Dendritic cell treated with granulocyte-macrophage colony-stimulating factor and Interleukin-4, amounts not matched to agents 40 ng/mL and 50 ng/mL, for 4 days (primary cell): ENCODE measurements around the gene MAP3K2.
"Not testable (repeated sequence)": the region's sequence is repeated elsewhere in the genome, so short reads cannot be mapped to it uniquely, and the experiment has no call there.

ENCODE experiments used
- H3K27ac Mint-ChIP-seq: one replicate; pipeline ENCODE4 v1.8.0; 2022; ENCODE audit warnings: mild to moderate bottlenecking, mixed read lengths
- H3K27me3 Mint-ChIP-seq: one replicate; pipeline ENCODE4 v1.8.0; 2022; ENCODE audit warnings: mild to moderate bottlenecking, mixed read lengths
- H3K36me3 Mint-ChIP-seq: one replicate; pipeline ENCODE4 v1.8.0; 2022; ENCODE audit warnings: low read depth, mixed read lengths
- H3K4me1 Mint-ChIP-seq: one replicate; pipeline ENCODE4 v1.8.0; 2022; ENCODE audit warnings: low read depth, mixed read lengths
- H3K4me3 Mint-ChIP-seq: one replicate; pipeline ENCODE4 v1.8.0; 2022; ENCODE audit warnings: mild to moderate bottlenecking, moderate library complexity, mixed read lengths
- H3K9me3 Mint-ChIP-seq: one replicate; pipeline ENCODE4 v1.8.0; 2022; ENCODE audit warnings: mixed read lengths
- intact Hi-C: fragments of 100-400 bp; cut with micrococcal nuclease; formaldehyde crosslinking; loops from one replicate; pipeline ENCODE4 v1.15.0; 2022

Gene MAP3K2

DNA sequence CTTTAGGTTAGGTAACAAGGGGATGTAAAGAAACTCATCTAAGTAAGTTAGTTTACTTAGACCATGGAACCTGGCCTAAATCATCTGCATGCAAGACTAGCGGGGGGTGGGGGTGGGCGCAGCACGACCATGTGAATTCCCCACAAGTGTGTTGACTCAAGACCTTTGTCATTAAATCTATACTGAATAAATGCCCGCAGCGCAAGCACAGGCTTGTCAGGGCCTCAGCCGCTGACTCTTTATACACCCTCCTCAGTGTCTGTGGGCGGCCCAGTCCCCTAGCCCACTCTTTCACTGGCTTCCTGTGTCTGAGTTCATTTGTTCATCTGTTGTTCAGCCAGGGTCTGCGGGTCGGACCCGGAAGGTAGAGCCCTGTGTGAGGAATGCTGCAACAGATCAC lies 17.8 kb downstream of the MAP3K2 start:
- intact Hi-C loops, result no loop called here
- no peak overlapping the region for H3K4me3 Mint-ChIP-seq
- peaks cover 15% of the 10 kb centered on the region for H3K9me3 Mint-ChIP-seq
- no peaks in the 10 kb centered on the region for H3K27me3 Mint-ChIP-seq
- no peak overlapping the region for H3K27ac Mint-ChIP-seq
- peaks cover 22% of the 10 kb centered on the region for H3K36me3 Mint-ChIP-seq
- H3K4me1 Mint-ChIP-seq, result peaks cover 51% of the 10 kb centered on the region

DNA sequence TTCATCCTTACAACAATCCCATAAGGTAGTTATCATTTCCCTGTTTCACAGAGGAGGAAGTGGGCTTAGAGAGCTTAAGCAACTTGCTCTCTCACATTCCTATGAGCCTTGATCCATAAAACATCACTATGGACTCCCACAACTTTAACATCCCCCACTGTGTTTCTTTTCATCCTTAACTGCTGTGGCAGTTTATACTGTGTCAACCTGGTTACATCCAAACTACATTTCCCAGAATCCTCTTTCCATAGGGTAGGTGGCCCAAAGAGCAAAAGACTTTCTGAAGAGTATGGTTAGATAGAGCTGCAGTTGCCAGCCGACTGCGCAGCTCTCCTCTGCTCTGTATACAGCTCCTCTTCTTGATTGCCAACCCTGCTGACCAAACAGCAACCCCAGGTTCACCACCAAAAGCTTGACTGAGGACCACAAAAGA lies 22.5 kb downstream of the MAP3K2 start:
- intact Hi-C loops, result no loop called here
- Mint-ChIP-seq H3K36me3 (peaks cover 8% of the 10 kb centered on the region), H3K9me3 (no peaks in the 10 kb centered on the region), H3K27ac (peak overlapping the region; percentile 17), H3K27me3 (no peaks in the 10 kb centered on the region), H3K4me1 (peaks cover 50% of the 10 kb centered on the region), H3K4me3 (no peak overlapping the region)

DNA sequence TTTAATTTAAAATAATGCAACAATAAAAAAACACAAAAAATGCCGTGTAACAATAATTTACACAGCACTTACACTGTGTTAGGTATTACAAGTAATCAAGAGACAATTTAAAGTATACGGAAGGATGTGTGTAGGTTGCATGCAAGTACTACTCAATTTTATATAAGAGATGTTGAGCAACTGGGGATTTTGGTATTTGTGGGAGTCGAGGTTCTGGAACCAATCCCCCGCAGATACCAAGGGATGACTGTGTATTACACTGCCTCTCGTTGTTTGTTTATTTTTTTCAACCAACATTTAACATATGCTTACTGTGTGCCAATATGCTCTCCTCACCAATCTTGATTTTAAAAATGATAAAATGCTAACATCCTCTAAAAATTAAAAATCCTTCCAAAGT lies 24.8 kb downstream of the MAP3K2 start:
- Mint-ChIP-seq H3K4me3 (no peak overlapping the region), H3K9me3 (no peaks in the 10 kb centered on the region), H3K27me3 (no peaks in the 10 kb centered on the region), H3K36me3 (peaks cover 10% of the 10 kb centered on the region), H3K27ac (no peak overlapping the region), H3K4me1 (peaks cover 56% of the 10 kb centered on the region)
- intact Hi-C loops, result no loop called here

DNA sequence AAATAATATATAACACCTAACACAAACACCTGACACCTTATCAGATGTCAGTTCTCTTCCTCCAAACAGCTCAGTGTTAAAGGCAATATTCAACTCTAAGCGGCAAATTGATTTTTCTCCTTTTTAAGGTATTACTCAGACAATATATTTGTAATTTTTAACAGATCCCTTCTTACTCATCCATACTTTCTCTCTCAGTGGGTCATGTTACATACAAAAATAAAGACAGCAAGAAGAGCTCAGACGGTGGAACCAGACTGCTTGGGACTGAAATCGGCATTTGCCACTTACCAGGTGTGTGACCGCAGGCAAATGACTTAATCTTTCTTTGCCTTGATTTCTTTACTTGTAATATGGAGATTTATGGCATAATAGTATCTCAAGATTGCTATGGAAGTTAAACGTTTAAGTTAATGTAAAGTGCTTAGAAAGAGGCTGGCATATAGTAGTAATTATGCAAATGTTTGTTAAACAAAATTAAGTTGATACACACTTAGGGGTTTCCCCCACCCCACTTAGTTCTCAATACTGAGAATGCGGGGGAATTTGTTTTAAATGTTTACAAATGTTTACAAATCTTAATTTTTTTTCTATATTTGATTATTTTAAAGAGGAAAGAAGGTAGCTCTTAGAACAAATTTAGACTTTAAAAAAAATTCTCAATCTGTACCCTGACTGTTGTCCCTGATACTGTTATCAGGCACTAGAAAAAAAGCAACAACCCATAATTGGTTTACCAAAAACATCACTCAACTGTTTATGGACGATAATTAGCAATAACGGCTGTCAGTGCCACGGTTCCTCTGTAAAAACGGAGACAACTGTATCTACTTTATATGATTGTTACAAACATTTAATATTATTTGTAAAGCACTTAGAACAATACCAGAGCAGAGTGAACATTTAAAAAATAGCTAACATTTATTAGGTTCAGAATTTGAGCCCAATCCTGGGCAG lies 25.6 kb downstream of the MAP3K2 start:
- Mint-ChIP-seq H3K9me3 (no peaks in the 10 kb centered on the region), H3K4me1 (peaks cover 62% of the 10 kb centered on the region), H3K36me3 (peaks cover 10% of the 10 kb centered on the region), H3K27ac (no peak overlapping the region), H3K4me3 (no peak overlapping the region), H3K27me3 (no peaks in the 10 kb centered on the region)
- intact Hi-C loops, result no loop called here

DNA sequence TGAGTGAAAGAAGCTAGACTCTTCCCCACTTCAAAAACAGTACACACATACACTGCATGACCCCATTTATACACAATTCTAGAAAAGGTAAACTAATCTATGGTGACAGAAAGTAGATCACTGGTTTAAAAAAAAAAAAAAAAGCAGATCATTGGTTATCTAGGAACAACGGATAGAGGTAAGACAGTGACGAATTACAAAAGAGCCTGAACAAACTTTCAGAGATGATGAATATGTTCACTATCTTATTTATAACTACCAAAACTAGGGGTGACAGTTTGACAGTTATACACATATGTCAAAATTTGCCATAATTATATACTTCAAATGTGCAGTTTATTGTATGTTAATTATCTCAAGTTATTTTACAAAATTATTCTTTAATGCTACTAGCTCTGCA lies 27.5 kb downstream of the MAP3K2 start:
- intact Hi-C loops, result no loop called here
- Mint-ChIP-seq H3K27ac (no peak overlapping the region), H3K4me1 (peaks cover 62% of the 10 kb centered on the region)

DNA sequence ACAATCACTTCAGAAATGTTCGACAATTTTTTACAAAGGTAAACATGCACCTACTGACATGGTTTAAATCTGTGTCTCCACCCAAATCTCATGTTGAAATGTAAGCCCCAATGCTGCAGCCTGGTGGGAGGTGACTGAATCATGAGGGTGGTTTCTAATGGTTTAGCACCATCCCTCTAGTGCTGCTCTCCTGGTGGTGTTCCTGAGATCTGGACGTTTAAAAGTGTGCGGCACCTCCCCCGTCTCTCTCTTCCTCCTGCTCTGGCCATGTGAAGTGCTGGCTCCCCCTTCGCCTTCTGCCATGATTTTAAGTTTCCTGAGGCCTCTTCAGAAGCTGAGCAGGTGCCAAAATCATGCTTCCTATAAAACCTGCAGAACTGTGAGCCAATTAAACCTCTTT lies 28.3 kb downstream of the MAP3K2 start:
- intact Hi-C loops, result no loop called here
- Mint-ChIP-seq H3K27ac (no peak overlapping the region), H3K4me3 (no peak overlapping the region), H3K9me3 (no peaks in the 10 kb centered on the region), H3K36me3 (peaks cover 15% of the 10 kb centered on the region), H3K27me3 (no peaks in the 10 kb centered on the region), H3K4me1 (peaks cover 61% of the 10 kb centered on the region)

More for the DNA sequence above, 27.5 kb downstream of the MAP3K2 start:
- Mint-ChIP-seq H3K9me3 (no peaks in the 10 kb centered on the region), H3K36me3 (peaks cover 15% of the 10 kb centered on the region), H3K27me3 (no peaks in the 10 kb centered on the region), H3K4me3 (no peak overlapping the region)

DNA sequence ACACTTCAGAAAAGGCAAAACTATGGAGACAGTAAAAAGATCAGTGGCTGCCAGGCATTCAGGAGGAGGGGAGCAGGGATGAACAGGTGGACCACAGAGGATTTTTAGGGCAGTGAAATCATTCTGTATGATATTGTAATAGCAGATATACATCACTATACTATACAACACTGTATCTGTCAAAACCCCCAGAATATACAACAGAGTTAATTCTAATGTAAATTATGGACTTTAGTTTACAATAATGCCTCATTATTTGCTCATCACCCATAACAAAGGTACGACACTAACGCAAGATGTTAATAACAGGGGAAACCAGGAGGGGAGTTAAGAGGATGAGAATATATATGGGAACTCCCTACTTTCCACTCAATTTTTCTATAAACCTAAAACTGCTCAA lies 28.8 kb downstream of the MAP3K2 start:
- H3K27me3 Mint-ChIP-seq, result no peaks in the 10 kb centered on the region
- peaks cover 60% of the 10 kb centered on the region for H3K4me1 Mint-ChIP-seq
- intact Hi-C loops, result no loop called here
- peaks cover 15% of the 10 kb centered on the region for H3K36me3 Mint-ChIP-seq
- no peaks in the 10 kb centered on the region for H3K9me3 Mint-ChIP-seq
- H3K27ac Mint-ChIP-seq, result no peak overlapping the region
- H3K4me3 Mint-ChIP-seq, result no peak overlapping the region

GRCh38 chr2:127358044-127358443 lies 29.7 kb downstream of the MAP3K2 start:
- intact Hi-C loops, result no loop called here
- no peak overlapping the region for H3K27ac Mint-ChIP-seq
- H3K4me3 Mint-ChIP-seq, result no peak overlapping the region
- H3K4me1 Mint-ChIP-seq, result peaks cover 52% of the 10 kb centered on the region
- no peaks in the 10 kb centered on the region for H3K27me3 Mint-ChIP-seq
- peaks cover 18% of the 10 kb centered on the region for H3K36me3 Mint-ChIP-seq
- H3K9me3 Mint-ChIP-seq, result no peaks in the 10 kb centered on the region

- Mint-ChIP-seq H3K27me3 (no peaks in the 10 kb centered on the region), H3K9me3 (no peaks in the 10 kb centered on the region), H3K27ac (no peak overlapping the region), H3K4me1 (peaks cover 56% of the 10 kb centered on the region), H3K4me3 (no peak overlapping the region), H3K36me3 (peaks cover 22% of the 10 kb centered on the region)
- intact Hi-C loops, result no loop called here
Measured at GRCh38 chr2:127357591-127357990, 30.2 kb downstream of the MAP3K2 start.

DNA sequence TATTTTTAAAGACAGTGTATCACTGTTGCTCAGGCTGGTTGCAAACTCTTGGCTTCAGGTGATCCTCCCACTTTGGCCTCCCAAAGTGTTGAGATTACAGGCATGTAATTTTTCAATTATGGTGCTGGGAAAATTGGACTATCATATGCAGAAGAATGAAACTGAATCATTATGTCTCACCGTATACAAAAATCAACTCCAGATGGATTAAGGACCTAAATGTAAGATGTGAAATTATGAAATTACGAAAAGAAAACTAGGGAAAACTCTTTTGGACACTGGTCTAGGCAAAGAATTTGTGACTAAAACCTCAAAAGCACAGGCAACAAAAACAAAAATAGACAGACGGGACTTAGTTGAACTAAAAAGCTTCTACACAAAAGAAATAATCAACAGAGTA lies 31.2 kb downstream of the MAP3K2 start:
- H3K4me1 Mint-ChIP-seq, result peaks cover 61% of the 10 kb centered on the region
- no peaks in the 10 kb centered on the region for H3K9me3 Mint-ChIP-seq
- no peak overlapping the region for H3K27ac Mint-ChIP-seq
- H3K4me3 Mint-ChIP-seq, result no peak overlapping the region
- intact Hi-C loops, result no loop called here
- no peaks in the 10 kb centered on the region for H3K27me3 Mint-ChIP-seq
- peaks cover 24% of the 10 kb centered on the region for H3K36me3 Mint-ChIP-seq

- no peaks in the 10 kb centered on the region for H3K27me3 Mint-ChIP-seq
- intact Hi-C loops, result no loop called here
- H3K4me1 Mint-ChIP-seq, result peaks cover 65% of the 10 kb centered on the region
- no peaks in the 10 kb centered on the region for H3K9me3 Mint-ChIP-seq
- H3K4me3 Mint-ChIP-seq, result no peak overlapping the region
- H3K27ac Mint-ChIP-seq, result no peak overlapping the region
- peaks cover 24% of the 10 kb centered on the region for H3K36me3 Mint-ChIP-seq
Measured at GRCh38 chr2:127355407-127356008, 32.3 kb downstream of the MAP3K2 start.

DNA sequence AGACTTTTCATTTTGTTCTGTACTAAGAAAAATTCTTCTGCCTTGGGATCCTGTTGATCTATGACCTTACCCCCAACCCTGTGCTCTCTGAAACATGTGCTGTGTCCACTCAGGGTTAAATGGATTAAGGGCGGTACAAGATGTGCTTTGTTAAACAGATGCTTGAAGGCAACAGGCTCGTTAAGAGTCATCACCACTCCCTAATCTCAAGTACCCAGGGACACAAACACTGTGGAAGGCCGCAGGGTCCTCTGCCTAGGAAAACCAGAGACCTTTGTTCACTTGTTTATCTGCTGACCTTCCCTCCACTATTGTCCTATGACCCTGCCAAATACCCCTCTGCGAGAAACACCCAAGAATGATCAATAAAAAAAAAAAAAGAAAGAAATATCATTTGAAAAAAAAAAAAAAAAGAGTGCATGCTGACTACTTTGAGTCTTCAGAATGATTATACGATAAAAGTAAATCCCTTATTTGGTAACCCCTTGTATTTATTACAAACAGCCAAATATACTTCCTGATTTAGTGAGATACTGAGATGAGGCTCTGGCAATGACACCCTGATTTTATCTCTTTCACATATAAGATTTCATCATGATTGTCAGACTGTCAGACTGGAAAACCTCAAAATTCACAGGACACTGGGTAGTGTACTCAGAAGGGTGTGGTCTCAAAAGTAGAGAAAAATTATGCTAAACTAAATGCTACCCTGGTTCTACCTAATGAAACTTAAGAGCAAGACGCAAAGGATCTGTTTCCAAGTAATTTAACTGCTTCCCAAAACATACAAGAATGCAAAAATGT lies 33.7 kb downstream of the MAP3K2 start:
- H3K27ac Mint-ChIP-seq, H3K27me3 Mint-ChIP-seq, H3K4me3 Mint-ChIP-seq, intact Hi-C loops, H3K9me3 Mint-ChIP-seq: not testable (repeated sequence)
- Mint-ChIP-seq H3K4me1 (peaks cover 69% of the 10 kb centered on the region), H3K36me3 (peaks cover 16% of the 10 kb centered on the region)

- intact Hi-C loops, H3K27ac Mint-ChIP-seq, H3K9me3 Mint-ChIP-seq, H3K27me3 Mint-ChIP-seq, H3K4me3 Mint-ChIP-seq: not testable (repeated sequence)
- Mint-ChIP-seq H3K36me3 (peaks cover 14% of the 10 kb centered on the region), H3K4me1 (peaks cover 73% of the 10 kb centered on the region)
Measured at GRCh38 chr2:127353223-127353622, 34.6 kb downstream of the MAP3K2 start.

DNA sequence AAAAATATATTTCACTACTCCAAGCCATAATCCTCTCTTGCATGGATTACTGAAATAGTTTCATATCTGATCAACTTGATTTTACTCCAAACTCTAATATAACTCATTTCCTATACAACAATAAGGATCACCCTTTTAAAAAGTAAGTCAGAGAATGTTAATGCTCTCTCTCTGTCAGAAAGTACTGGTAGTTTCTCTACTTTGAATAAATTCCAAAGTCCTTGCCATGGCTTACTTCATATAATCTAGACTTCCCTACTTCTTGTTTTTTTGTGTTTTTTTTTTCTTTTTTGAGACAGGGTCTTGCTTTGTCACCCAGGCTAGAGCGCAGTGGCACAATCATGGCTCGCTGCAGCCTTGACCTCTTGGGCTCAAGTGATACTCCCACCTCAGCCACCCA lies 36.2 kb downstream of the MAP3K2 start:
- no peak overlapping the region for H3K4me3 Mint-ChIP-seq
- H3K4me1 Mint-ChIP-seq, result peaks cover 73% of the 10 kb centered on the region
- intact Hi-C loops, result no loop called here
- no peaks in the 10 kb centered on the region for H3K9me3 Mint-ChIP-seq
- no peak overlapping the region for H3K27ac Mint-ChIP-seq
- peaks cover 14% of the 10 kb centered on the region for H3K36me3 Mint-ChIP-seq
- H3K27me3 Mint-ChIP-seq, result no peaks in the 10 kb centered on the region
